ENCODE data around the gene CYP4V2. TPM values are rescaled to one million over a fixed set of nuclear protein-coding genes. Genes with fewer than 3 reads are reported as not detected.

Gene CYP4V2
- total RNA-seq, 1 experiment from 2014 or later = 8.6 TPM

- TF ChIP-seq POLR2AphosphoS5 (IDR thresholded peaks at IDR 0.05; ENCODE audit: low read depth, low read length) (peak; percentile 62), CBX3 (IDR thresholded peaks at IDR 0.05; ENCODE audit: low read depth) (no peak), YY1 (IDR thresholded peaks at IDR 0.05; ENCODE audit: extremely low read depth, insufficient replicate concordance, low read depth, low read length) (peak; percentile 27), EGR1 (IDR thresholded peaks at IDR 0.05; ENCODE audit: low read depth) (no peak), JUND (IDR thresholded peaks at IDR 0.05) (no peak)
- TF ChIP-seq, protein P1, sequence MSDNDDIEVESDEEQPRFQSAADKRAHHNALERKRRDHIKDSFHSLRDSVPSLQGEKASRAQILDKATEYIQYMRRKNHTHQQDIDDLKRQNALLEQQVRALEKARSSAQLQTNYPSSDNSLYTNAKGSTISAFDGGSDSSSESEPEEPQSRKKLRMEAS (IDR thresholded peaks at IDR 0.05) = peak; percentile 76
These were observed at the start of gene CYP4V2 (continued) for GRCh38 chr4:186191200-186192065.

DNA sequence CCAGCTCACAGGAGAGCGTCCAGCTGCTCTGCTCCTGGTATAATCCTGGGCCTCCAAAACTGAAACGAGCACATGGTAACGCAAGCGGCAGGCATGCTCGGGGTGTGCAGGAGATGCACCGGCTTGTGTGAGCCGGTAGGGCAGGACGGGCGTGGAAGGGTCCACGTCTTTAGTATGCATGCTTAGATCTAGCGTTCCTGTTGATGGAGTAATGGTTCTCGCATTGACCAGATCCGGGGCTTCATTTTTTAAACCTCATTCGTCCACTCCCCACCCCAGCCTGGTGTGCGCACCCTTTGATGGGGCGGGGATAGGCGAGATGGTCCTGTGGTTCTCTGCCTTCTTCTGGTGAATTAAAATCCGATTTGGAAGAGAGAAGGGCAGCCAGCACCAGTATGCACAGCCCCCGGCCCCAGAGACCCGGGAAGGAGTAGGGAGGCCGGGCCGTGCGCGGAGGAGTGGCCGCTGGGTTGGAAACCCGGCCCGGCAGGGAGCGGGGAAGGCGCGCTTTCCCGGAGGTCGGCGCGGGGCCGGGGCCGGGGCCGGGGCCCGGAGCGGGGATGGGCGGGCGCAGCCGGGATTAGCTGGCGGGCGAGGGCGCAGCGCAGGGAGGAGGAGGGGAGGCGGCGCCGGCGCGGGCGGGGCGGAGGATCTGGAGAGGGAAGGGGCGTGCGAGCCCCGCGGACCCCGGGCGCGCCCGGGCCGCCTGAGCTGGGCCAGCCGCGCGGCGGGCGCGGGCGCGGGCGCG, 47.0 kb upstream of the CYP4V2 start:
- H3K27ac ChIP-seq (ENCODE audit: low read depth, low read length) = no peak overlapping the region; the same call in 1 of the 2 replicates
- ChIA-PET CTCF (no interaction called here), RAD21 (ENCODE audit: low non-redundant PET in 1 of 2, low total read pairs in 2 of 2, uncharacterized antibody in 2 of 2, unreplicated experiment in 2 of 2) (no interaction called here), POLR2A (no interaction called here)
- peak overlapping the region; percentile 41 to 57 for H3K4me3 ChIP-seq (replicated peaks in 1 of 2; ENCODE audit: low read depth in 1 of 2, low read length in 2 of 2)
- ATAC-seq (peak; percentile 84), DNase-seq (ENCODE audit: low read depth, low spot score) (no peak)
- peaks cover 4% of the 10 kb centered on the region; the same call in 1 of the 2 replicates for H3K27me3 ChIP-seq (ENCODE audit: insufficient read depth, low read length)
- no peaks in the 10 kb centered on the region for H4K20me1 ChIP-seq (ENCODE audit: insufficient read depth)
- H3K9me3 ChIP-seq (ENCODE audit: control insufficient read depth in 1 of 2, insufficient read depth in 1 of 2, low read depth in 1 of 2, low read length in 2 of 2) = no peaks in the 10 kb centered on the region
- intact Hi-C loops (cut with micrococcal nuclease) = no loop called here
- H3K9ac ChIP-seq (ENCODE audit: low read length) = peak overlapping the region; percentile 40; the same call in 1 of the 2 replicates
- H2AFZ ChIP-seq (ENCODE audit: low read depth, low read length, poor library complexity, severe bottlenecking) = no peak overlapping the region
- H3K36me3 ChIP-seq (ENCODE audit: control insufficient read depth in 1 of 2, insufficient read depth in 2 of 2, low read length in 2 of 2) = no peaks in the 10 kb centered on the region
- no TSS peak for BruUV-seq (replicated peaks)
- no peaks in the 10 kb centered on the region for H3K9me2 ChIP-seq (ENCODE audit: insufficient read depth)
- peaks cover 6 to 17% of the 10 kb centered on the region in 2 experiments for H3K4me1 ChIP-seq (ENCODE audit: control insufficient read depth in 1 of 2, insufficient read depth in 2 of 2, low read length in 2 of 2)
- no peak for TF ChIP-seq CTCF (IDR thresholded peaks at IDR 0.05 in 2 of 3, conservative IDR thresholded peaks at IDR 0.05 in 1 of 3; ENCODE audit: borderline replicate concordance in 1 of 3, insufficient read depth in 1 of 3, low read depth in 2 of 3, low read length in 2 of 3)
- TF ChIP-seq, protein P1 (IDR thresholded peaks at IDR 0.05) = peak; percentile 31; the same call in 1 of the 2 replicates
- TF ChIP-seq, protein P2, sequence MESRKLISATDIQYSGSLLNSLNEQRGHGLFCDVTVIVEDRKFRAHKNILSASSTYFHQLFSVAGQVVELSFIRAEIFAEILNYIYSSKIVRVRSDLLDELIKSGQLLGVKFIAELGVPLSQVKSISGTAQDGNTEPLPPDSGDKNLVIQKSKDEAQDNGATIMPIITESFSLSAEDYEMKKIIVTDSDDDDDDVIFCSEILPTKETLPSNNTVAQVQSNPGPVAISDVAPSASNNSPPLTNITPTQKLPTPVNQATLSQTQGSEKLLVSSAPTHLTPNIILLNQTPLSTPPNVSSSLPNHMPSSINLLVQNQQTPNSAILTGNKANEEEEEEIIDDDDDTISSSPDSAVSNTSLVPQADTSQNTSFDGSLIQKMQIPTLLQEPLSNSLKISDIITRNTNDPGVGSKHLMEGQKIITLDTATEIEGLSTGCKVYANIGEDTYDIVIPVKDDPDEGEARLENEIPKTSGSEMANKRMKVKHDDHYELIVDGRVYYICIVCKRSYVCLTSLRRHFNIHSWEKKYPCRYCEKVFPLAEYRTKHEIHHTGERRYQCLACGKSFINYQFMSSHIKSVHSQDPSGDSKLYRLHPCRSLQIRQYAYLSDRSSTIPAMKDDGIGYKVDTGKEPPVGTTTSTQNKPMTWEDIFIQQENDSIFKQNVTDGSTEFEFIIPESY (IDR thresholded peaks at IDR 0.05; ENCODE audit: extremely low read depth, insufficient replicate concordance, low read length) = no peak
- TF ChIP-seq, protein P3, sequence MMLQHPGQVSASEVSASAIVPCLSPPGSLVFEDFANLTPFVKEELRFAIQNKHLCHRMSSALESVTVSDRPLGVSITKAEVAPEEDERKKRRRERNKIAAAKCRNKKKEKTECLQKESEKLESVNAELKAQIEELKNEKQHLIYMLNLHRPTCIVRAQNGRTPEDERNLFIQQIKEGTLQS (IDR thresholded peaks at IDR 0.05) = no peak
- peak overlapping the region; percentile 92 for H3K4me2 ChIP-seq (ENCODE audit: low read length)
- no peaks in the 10 kb centered on the region for H3K79me2 ChIP-seq (ENCODE audit: insufficient read depth, low read length)

Measured in HCT116 (cell line).